HG03159 (cell line): ENCODE results near the gene IFNGR2.
"Not testable (repeated sequence)": the region's sequence is repeated elsewhere in the genome, so short reads cannot be mapped to it uniquely, and the experiment has no call there.

Experiments used
- ATAC-seq: cut with Tn5 transposase; IDR thresholded peaks from one replicate; pipeline ENCODE4 v1.9.1; 2021; ENCODE audit warnings: mild to moderate bottlenecking, moderate library complexity; ENCODE audit not compliant: unreplicated experiment

The IFNGR2 gene

DNA sequence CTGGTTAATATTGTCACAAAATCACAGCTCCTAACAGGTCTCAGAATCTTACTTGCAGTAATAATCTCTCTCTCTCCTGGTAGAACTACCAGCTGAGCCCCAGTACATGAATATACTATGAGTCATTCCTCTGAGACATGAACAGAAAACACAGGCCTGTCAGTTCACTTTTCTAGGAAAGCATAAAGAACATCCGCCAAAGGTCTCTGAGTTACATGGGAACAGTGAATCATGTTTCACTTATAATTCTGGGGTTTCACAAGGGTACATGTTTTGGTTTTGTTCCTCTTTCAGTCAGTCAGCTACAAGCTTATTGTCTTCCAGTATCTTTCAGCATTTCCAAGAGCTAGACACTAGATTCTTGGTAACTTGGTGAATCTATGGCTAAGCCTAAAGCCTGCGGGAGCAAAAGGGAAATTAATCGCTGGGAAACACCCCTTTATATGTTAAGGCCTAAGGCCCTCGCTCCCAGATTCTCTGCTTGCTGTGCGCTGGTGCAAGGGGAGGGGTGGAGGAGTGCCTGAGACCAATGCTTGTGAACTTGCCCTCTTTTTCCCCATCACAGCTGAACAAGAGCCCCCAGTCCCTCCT lies 31.7 kb downstream of the IFNGR2 start:
- peak; percentile 77 for ATAC-seq

GRCh38 chr21:33437140-33437539 lies 33.9 kb downstream of the IFNGR2 start:
- ATAC-seq: no peak

GRCh38 chr21:33441489-33442477 lies 38.6 kb downstream of the IFNGR2 start:
- peak; percentile 65 for ATAC-seq

DNA sequence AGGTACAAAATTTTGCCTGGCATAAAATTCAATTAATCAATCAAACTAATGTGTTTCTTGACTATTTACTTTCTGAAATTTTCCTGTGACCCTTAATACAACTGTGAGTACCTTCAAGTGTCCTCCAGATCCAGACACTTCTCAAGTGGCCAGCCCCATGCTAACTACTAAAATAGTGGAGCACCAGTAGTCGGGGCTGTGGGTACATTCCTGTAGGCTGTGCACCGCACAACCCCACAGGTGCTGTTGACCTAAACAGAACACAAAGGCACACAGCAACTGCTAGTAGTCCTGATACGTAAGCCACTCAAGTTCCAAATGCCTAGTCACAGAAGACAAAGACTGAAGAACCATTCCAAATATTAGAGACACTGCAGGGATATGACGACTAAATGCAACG lies 40.0 kb downstream of the IFNGR2 start:
- ATAC-seq: no peak

- ATAC-seq: no peak
These were observed 41.3 kb downstream of the IFNGR2 start for GRCh38 chr21:33444499-33444898.

DNA sequence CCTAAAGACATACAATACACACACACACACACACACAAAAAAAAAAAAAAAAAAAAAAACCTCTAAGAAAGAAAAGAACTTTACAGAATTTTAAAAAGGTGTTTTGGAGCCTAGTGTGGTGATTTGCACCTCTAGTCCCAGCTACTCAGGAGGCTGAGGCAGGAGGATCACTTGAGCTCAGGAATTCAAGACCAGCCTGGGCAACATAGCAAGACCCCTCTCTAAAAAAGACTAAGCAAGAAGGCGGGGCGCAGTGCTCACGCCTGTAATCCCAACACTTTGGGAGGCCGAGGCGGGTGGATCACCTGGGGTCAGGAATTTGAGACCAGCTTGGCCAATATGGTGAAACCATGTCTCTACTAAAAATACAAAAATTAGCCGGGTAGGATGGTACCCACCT lies 43.4 kb downstream of the IFNGR2 start:
- not testable (repeated sequence) for ATAC-seq

DNA sequence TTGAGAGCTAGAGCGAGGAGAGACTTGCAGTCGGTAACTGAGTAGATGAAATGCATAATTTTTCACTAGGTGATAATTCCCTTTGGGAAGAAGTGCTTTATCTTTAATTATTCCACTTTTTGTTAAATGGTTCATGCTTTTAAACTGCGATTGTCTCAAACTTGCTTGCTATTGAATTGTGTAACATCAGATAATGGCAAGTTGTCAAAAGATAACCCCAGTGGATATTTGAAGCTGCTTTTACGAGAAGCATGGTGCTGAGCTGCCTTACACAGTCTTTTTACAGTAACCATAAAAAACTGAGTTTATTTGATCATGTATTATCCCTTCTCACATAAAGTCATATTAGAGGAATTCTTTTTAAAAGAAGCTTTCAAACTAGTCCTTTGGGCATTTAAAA lies 46.4 kb downstream of the IFNGR2 start:
- ATAC-seq: no peak

DNA sequence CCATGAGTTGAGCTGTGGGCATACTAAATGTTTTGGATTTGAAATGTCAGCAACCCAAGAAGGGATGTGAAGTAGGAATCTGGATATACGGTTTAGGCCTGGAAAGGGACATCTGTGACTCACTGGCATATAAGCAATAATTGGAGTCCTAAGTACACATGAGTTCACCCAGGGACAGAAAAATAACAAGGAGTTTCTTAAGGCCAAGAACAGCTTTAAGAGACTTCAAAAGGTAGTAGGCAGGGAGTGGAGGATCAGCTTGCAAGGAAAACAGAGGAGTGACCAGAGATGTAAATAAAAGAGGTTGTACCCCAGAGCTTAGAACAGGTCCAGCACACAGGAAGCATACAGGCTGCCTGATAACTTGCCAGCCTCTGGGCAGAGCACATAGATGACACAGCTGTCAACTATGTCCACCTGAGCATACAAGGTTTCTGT lies 48.4 kb downstream of the IFNGR2 start:
- no peak for ATAC-seq

- ATAC-seq: no peak
These were observed 49.1 kb downstream of the IFNGR2 start for GRCh38 chr21:33452362-33452761.

- no peak for ATAC-seq
These were observed 52.7 kb downstream of the IFNGR2 start for GRCh38 chr21:33455686-33456446.

GRCh38 chr21:33458861-33459260 lies 55.6 kb downstream of the IFNGR2 start:
- ATAC-seq: no peak

DNA sequence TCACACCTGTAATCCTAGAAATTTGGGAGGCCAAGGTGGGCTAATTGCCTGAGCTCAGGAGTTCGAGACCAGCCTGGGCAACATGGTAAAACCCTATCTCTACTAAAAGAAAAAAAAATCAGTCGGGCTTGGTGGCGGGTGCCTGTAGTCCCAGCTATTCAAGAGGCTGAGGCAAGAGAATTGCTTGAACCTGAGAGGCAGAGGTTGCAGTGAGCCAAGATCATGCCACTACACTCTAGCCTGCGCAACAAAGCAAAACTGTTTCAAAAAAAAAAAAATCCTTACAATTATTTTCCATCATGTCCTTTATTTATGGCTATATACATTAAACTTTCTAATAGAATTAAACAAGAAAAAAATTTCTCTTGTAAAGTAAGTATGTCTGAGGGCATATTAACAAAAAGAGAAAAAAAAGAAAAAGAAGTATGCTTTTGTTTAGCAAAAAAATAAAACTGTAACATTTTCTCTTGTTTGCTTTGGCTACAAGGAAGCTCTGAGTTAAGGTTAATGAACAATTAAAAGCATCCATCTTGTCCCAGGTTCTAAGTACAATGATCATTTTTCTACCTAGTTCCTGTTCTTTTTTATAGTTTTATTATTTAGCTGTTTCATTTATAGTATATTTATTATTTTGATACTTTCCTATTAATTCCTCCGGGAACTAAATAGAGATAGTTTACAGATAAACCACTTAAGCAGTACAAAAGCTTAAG lies 58.5 kb downstream of the IFNGR2 start:
- ATAC-seq: no peak

- ATAC-seq: not testable (repeated sequence)
These were observed 66.0 kb downstream of the IFNGR2 start for GRCh38 chr21:33469183-33469582.

GRCh38 chr21:33470701-33471100 lies 67.5 kb downstream of the IFNGR2 start:
- no peak for ATAC-seq

DNA sequence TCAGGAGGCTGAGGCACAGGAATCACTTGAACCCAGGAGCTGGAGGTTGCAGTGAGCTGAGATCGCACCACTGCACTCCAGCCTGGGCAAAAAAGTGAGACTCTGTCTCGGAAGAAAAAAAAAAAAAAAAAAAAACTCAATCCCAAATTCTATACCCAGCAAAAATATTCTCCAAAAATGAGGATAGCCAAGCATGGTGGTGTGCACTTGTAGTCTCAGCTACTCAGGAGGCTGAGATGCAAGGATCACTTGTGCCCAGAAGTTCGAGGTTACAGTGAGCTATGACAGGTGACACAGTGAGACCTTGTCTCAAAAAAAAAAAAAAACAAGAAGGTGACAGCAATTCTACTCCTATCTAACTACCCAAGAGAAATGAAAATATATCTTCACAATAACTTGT lies 70.1 kb downstream of the IFNGR2 start:
- no peak for ATAC-seq

- no peak for ATAC-seq
These were observed 73.9 kb downstream of the IFNGR2 start for GRCh38 chr21:33477066-33477465.

DNA sequence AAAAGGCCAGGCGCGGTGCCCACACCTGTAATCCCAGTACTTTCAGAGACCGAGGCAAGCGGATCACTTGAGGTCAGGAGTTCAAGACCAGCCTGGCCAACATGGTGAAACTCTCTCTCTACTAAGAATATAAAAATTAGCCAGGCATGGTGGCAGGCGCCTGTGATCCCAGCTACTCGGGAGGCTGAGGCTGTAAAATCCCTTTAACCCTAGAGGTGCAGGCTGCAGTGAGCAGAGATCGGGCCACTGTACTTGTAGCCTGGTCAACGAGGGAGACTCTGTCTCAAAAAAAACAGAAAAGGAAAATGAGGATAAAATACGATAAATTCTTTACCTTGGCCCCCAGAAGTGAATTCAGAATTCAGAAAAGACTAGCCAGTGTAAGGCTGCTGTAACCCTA lies 75.0 kb downstream of the IFNGR2 start:
- ATAC-seq: no peak

DNA sequence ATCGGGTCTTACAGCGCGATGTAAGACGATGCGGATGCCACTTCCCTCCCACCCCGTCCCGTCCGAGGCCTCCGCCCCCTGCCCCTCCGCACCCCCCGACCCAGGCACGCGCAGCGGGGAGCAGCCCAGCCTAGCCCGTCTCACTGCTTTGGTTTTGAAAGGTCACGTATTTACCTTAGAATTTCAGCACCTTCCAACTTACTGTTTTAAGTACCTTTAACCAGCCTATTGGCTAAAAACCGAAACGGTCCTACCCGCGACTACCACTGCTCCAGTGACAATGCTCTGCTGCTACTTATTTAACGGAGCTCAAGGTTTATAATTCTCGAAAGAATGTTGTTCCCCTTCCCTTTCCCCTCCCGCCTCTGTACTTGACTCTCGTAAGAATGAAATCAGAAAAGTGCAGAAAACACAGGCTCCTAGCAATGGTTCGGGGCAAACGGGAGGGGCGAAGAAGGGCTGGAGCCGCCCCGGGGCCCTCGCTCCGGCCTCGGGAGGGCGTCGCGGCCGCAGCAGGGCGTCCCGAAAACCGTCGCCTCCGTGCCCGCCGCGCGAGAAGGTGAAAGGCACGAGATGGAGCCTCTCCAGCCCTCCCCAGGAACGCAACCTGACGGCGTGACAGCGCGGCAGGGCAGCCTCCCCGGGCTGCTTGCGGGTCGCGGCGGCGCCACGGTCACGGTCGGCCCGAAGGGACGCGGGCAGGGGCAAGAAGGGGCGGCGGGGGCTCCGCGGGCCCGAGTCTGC lies 75.9 kb downstream of the IFNGR2 start:
- ATAC-seq: peak; percentile 19

DNA sequence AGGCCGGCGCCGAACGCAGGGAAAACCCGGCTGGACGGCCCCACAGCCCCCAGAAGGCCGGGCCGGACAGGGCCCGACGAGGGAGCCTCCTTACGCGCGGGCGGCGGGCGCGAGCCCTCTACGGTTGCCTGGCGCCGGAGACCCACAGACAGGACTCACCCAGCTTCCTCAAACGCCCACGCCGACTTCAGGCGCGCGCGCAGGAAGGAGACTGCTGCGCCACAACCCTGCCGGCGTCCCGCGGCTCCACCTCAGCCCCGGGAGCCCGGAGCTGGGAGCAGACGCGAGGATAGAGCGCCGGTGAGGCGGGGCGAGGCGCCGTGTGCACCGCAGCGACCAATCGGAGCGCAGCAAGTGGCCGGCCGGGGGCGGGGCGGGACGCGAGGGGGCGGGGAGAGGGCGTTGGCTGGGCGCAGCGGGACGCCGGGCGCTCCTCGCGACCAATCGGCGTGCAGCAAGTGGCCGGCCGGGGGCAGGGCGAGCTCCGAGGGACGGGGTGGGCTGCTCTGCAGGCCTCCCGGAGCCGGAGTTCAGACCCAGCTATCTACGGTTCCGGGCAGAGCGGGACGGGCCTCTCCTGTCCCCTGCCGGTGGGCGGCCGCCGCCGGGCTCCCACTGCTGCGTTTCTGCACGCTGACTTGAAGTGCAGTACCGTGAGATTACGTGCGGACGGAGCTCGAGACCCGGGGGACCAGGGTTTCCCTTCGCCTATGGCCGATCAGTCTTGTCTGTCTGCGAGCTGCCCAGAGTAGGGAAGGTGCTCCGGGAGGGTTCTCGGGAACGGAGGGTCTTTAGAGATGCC lies 76.7 kb downstream of the IFNGR2 start, which contains the start of gene TMEM50B:
Gene TMEM50B, minus strand, starts transcription at position 296 of the 802 bp plus-strand sequence. CDS start 11,089 bp downstream, outside the sequence.
- ATAC-seq: peak; percentile 80
